Measurements from ENCODE around the gene MYH10. TPM values are rescaled to one million over a fixed set of nuclear protein-coding genes. Genes with fewer than 3 reads are reported as not detected.

The MYH10 gene
- total RNA-seq, 1 donor from 2014 or later, result 3.4 TPM

- intact Hi-C loops (cut with micrococcal nuclease), result no loop called here
- TF ChIP-seq, protein P1, sequence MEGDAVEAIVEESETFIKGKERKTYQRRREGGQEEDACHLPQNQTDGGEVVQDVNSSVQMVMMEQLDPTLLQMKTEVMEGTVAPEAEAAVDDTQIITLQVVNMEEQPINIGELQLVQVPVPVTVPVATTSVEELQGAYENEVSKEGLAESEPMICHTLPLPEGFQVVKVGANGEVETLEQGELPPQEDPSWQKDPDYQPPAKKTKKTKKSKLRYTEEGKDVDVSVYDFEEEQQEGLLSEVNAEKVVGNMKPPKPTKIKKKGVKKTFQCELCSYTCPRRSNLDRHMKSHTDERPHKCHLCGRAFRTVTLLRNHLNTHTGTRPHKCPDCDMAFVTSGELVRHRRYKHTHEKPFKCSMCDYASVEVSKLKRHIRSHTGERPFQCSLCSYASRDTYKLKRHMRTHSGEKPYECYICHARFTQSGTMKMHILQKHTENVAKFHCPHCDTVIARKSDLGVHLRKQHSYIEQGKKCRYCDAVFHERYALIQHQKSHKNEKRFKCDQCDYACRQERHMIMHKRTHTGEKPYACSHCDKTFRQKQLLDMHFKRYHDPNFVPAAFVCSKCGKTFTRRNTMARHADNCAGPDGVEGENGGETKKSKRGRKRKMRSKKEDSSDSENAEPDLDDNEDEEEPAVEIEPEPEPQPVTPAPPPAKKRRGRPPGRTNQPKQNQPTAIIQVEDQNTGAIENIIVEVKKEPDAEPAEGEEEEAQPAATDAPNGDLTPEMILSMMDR (IDR thresholded peaks at IDR 0.05), result no peak
- ATAC-seq (ENCODE audit: low read depth) (no peak), DNase-seq (no peak)
- POLR2A ChIA-PET, result no interaction called here
- H3K9me3 Mint-ChIP-seq, result no peaks in the 10 kb centered on the region
- no peaks in the 10 kb centered on the region for H3K36me3 Mint-ChIP-seq (ENCODE audit: low read depth)
- CTCF ChIA-PET, result no interaction called here
- no peak overlapping the region for H3K4me3 Mint-ChIP-seq
- H3K27me3 Mint-ChIP-seq, result no peaks in the 10 kb centered on the region
- no peaks in the 10 kb centered on the region for H3K4me1 Mint-ChIP-seq
- H3K27ac Mint-ChIP-seq, result no peak overlapping the region
Measured at GRCh38 chr17:8534498-8535188, 95.9 kb downstream of the MYH10 start.

GRCh38 chr17:8532021-8532420 lies 98.5 kb downstream of the MYH10 start:
- H3K27ac Mint-ChIP-seq, result no peak overlapping the region
- no peaks in the 10 kb centered on the region for H3K4me1 Mint-ChIP-seq
- intact Hi-C loops (cut with micrococcal nuclease), result no loop called here
- ATAC-seq (ENCODE audit: low read depth) (no peak), DNase-seq (no peak)
- H3K36me3 Mint-ChIP-seq (ENCODE audit: low read depth), result no peaks in the 10 kb centered on the region
- H3K4me3 Mint-ChIP-seq, result no peak overlapping the region
- ChIA-PET CTCF (no interaction called here), POLR2A (no interaction called here)
- no peaks in the 10 kb centered on the region for H3K27me3 Mint-ChIP-seq
- TF ChIP-seq, protein P1 (IDR thresholded peaks at IDR 0.05), result no peak
- no peaks in the 10 kb centered on the region for H3K9me3 Mint-ChIP-seq

GRCh38 chr17:8522577-8522976 lies 107.9 kb downstream of the MYH10 start:
- no peak overlapping the region for H3K27ac Mint-ChIP-seq
- intact Hi-C loops (cut with micrococcal nuclease), result no loop called here
- POLR2A ChIA-PET, result no interaction called here
- H3K4me1 Mint-ChIP-seq, result no peaks in the 10 kb centered on the region
- CTCF ChIA-PET, result no interaction called here
- TF ChIP-seq, protein P1 (IDR thresholded peaks at IDR 0.05), result no peak
- no peak overlapping the region for H3K4me3 Mint-ChIP-seq
- no peaks in the 10 kb centered on the region for H3K36me3 Mint-ChIP-seq (ENCODE audit: low read depth)
- H3K27me3 Mint-ChIP-seq, result no peaks in the 10 kb centered on the region
- ATAC-seq (ENCODE audit: low read depth) (no peak), DNase-seq (no peak)
- H3K9me3 Mint-ChIP-seq, result no peaks in the 10 kb centered on the region

- no peaks in the 10 kb centered on the region for H3K36me3 Mint-ChIP-seq (ENCODE audit: low read depth)
- H3K9me3 Mint-ChIP-seq, result no peaks in the 10 kb centered on the region
- ATAC-seq (ENCODE audit: low read depth) (no peak), DNase-seq (no peak)
- H3K27me3 Mint-ChIP-seq, result no peaks in the 10 kb centered on the region
- H3K27ac Mint-ChIP-seq, result no peak overlapping the region
- ChIA-PET CTCF (no interaction called here), POLR2A (no interaction called here)
- H3K4me1 Mint-ChIP-seq, result no peaks in the 10 kb centered on the region
- intact Hi-C loops (cut with micrococcal nuclease), result no loop called here
- no peak overlapping the region for H3K4me3 Mint-ChIP-seq
- TF ChIP-seq, protein P1 (IDR thresholded peaks at IDR 0.05), result no peak
Measured at GRCh38 chr17:8520981-8521380, 109.5 kb downstream of the MYH10 start.

DNA sequence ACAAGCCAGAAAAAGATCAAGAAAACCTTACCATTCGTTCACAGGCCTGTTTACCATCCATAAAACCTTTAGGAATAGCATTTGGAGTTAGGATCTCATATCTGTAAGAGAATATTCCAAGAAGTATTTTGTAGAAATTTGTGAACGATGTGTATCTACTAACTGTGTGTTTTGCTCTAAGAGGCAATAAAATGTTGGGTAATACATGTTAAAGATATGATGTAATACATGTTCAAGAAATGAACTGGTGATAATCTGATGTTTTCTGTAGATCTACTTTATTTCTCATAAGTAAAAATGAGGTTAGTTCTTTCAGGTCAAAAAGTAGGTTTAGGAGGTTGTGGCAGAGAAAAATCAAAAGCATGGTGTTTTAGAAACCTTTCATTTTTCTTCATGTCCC lies 111.7 kb downstream of the MYH10 start:
- intact Hi-C loops (cut with micrococcal nuclease), result no loop called here
- H3K4me3 Mint-ChIP-seq, result no peak overlapping the region
- H3K4me1 Mint-ChIP-seq, result no peaks in the 10 kb centered on the region
- H3K27me3 Mint-ChIP-seq, result no peaks in the 10 kb centered on the region
- CTCF ChIA-PET, result no interaction called here
- DNase-seq, result no peak
- H3K27ac Mint-ChIP-seq, result no peak overlapping the region
- POLR2A ChIA-PET, result no interaction called here
- TF ChIP-seq, protein P1 (IDR thresholded peaks at IDR 0.05), result no peak
- ATAC-seq (ENCODE audit: low read depth), result no peak
- H3K9me3 Mint-ChIP-seq, result no peaks in the 10 kb centered on the region
- no peaks in the 10 kb centered on the region for H3K36me3 Mint-ChIP-seq (ENCODE audit: low read depth)
